NCI-H1092 treated with DMSO at 0.1 percent for 48 hours (cell line): ENCODE data around the gene PLEKHN1.
"Not testable (repeated sequence)": the region's sequence is repeated elsewhere in the genome, so short reads cannot be mapped to it uniquely, and the experiment has no call there.

Experiments
- DNase-seq: peaks from one replicate; lab custom pipeline; 2025; lab: John Stamatoyannopoulos, UW

PLEKHN1 gene

DNA sequence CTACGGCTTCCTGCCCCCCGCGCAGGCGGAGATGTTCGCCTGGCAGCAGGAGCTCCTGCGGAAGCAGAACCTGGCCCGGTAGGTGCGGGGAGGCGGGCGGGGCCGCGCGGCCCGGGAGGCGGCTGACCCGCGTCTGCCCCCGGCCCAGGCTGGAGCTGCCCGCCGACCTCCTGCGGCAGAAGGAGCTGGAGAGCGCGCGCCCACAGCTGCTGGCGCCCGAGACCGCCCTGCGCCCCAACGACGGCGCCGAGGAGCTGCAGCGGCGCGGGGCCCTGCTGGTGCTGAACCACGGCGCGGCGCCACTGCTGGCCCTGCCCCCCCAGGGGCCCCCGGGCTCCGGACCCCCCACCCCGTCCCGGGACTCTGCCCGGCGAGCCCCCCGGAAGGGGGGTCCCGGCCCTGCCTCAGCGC is 23.9 kb upstream of the PLEKHN1 start:
- no peak for DNase-seq

DNA sequence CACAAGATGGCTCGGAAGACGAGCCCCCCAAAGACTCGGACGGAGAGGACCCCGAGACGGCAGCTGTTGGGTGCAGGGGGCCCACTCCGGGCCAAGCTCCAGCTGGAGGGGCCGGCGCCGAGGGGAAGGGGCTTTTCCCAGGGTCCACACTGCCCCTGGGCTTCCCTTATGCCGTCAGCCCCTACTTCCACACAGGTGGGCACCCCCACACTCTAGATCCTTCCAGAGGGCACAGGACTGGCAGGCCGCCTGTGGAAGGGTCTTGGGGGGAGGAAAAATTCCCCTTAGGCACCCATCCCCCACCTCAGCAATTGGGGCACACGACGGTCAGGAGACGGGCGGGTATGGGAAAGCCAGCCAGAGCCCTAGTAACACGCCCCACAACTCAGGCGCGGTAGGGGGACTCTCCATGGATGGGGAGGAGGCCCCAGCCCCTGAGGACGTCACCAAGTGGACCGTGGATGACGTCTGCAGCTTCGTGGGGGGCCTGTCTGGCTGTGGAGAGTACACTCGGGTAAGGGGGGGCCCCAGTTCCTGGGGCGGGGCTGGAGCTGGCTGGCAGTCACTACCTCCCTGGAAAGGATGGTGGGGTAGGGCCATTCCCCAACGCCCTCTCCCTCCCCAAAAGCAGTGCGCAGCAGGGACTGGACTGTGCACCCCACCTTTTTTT is 23.3 kb upstream of the PLEKHN1 start:
- no peak for DNase-seq

DNA sequence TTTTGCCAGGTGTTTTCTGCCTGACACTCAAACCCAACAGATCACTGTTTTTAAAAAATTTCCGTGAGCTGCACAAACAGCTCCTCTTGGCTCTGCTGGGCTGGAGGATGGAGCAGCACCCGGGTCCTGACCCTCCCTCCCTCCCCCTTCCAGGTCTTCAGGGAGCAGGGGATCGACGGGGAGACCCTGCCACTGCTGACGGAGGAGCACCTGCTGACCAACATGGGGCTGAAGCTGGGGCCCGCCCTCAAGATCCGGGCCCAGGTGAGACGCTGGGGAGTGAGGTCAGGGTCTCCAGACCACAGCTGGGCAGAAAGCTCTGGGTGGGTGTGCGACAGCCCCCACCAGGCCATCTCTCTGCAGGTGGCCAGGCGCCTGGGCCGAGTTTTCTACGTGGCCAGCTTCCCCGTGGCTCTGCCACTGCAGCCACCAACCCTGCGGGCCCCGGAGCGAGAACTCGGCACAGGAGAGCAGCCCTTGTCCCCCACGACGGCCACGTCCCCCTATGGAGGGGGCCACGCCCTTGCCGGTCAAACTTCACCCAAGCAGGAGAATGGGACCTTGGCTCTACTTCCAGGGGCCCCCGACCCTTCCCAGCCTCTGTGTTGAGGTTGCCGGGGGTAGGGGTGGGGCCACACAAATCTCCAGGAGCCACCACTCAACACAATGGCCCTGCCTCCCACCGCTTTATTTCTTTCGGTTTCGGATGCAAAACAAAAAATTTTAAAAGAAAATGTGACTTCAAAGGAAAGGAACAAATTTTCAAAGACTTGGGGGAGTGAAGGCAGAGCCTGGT is 22.5 kb upstream of the PLEKHN1 start:
- no peak for DNase-seq

DNA sequence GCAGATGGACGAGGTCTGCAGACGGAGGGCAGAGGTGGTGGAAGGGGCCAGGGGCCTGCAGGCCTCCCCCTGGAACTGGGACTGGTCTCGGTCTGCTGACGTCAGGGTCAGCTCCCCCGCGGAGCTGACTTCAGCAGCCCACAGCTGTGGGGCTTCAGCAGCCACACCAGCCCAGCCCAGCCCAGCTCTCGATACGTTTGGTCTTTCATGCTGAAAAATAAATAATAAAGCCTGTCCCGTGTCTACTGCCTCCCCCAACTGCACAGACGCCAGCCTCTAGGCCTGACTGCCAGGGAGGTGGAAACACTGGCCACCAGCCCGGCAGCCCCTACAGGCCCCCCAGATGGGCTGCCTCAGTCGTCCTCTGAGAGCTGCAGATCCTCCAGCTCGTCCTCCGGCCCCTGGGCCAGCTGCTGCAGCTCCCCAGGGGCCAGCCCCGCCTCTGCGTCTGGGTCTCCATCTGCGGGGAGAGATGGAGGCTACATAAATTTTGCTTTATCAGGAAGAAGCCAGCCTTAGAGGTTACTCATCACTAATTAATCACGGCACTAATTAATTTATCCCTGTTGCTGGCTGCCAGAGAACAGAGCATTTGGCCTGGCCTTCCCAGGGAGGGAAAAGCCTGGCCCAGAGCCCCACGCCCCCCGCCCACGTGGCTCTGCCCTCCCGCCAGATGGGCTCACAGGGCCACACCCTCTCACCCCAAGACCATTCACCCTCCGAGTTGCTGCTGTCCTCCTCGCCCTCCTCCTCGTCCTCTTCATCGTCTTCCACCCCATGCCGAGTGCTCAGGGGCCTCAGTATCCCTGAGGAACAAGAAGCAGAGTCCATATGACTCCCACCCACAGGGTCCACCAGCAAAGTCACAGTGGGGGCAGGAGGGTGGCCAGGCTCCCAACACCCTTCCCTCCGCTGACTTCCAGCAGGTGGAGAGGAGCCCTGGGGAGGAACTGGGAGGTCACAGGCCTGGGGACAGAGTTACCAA is 21.6 kb upstream of the PLEKHN1 start:
- DNase-seq = no peak

DNA sequence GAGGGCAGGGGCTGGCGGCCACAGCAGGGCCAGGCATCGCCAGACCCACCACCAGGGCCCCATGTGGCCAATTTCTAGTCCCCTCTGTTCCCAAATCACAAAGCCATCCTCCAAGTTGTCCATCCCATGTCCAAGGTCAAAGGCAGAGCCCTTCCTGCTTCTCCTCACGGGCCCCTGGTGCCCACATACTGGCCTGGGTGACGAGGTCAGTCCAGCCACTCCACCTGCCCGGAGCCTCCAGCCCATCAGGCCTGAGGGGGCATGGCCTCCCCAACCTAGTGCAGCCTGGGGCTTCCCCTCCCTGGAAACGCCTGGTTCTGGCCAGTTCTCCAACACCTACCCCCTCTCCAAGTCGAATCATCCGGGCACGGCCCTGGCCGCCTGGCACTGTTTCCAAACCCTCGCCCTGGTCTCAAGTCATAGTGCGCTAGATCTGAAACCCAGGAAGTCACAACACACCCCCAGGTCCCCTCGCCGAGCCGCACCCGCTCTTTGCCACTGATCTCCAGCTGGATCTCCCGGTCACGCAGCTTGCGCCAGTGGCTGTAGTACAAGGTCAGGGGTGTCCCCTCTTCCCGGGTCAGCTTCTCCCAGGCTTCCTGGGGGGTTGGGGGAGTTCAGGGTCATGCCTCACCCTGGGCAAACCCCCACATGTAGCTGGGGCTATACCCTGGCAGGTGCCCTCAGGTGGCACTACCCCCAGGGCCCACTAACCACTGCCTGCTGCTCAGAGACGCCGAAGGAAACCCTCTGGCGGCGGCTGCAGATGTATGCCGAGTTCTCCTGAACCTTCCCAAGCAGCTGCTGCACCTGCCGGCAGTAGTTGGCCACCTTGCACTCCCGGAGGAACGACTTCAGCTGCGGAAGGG is 20.4 kb upstream of the PLEKHN1 start:
- DNase-seq = no peak

DNA sequence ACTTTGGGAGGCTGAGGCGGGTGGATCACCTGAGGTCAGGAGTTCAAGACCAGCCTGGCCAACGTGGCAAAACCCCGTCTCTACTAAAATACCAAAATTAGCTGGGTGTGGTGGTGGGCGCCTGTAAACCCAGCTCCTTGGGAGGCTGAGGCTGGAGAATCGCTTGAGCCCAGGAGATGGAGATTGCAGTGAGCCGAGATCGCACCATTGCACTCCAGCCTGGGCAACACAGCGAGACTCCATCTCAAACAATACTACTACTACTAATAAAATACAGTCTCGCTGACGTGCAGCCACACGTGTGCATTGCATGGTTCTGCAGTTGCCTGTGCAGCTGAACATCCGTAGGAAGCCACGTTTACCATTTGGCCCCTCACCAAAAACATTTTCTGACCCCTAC is 19.5 kb upstream of the PLEKHN1 start:
- not testable (repeated sequence) for DNase-seq

DNA sequence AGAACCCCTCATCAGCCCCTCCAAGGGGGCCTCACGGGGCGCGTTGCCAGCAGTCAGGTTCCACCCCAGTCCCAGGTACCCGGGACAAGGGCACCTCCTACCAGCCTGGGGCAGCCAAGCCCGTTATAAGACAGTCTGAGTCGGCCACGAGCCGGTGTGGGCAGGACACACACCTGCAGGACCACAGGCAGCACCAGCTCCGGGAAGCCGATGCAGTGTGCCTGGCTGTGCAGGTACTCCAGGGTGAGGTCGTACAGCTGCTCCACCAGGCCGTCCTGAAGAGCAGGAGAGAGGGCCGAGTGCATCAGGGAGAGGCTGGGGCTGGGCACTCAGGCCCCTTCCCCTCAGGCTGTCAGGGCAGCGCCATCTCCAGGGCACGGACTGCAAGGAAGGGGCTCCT is 18.3 kb upstream of the PLEKHN1 start:
- DNase-seq = no peak

DNA sequence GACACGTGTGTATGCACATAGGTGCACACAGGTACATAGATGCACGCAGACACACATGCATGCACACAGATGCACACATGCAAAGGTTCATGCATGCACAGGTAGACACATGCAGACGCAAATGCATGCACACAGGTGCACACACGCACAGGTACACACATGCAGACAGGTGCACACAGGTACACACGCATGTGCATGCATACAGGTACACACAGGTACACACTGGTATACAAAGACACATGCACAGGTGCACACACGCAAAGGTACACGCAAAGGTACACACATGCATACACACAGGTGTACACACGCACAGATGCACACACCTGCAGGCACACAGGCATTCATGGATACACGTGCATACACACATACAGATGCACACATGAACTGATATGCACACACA is 16.0 kb upstream of the PLEKHN1 start:
- DNase-seq = no peak

DNA sequence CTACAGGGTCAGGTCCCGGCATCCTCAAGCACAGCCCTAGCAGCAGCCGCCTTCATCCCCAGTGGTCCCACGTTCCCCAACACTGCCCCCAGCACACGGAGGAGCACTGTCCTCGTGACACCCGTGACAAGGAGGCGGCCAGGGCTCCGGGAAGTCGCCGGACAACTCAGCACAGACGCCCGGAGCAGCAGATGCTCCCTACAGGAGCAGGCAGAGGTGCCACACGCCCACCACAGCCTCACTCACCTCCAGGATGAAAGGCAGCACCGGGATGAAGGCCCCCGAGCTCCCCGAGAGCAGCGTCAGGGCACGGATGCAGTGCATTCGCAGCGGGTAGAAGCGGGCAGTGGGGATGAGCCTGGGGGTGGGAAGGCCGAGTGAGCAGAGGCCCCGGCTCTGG is 15.4 kb upstream of the PLEKHN1 start:
- no peak for DNase-seq

DNA sequence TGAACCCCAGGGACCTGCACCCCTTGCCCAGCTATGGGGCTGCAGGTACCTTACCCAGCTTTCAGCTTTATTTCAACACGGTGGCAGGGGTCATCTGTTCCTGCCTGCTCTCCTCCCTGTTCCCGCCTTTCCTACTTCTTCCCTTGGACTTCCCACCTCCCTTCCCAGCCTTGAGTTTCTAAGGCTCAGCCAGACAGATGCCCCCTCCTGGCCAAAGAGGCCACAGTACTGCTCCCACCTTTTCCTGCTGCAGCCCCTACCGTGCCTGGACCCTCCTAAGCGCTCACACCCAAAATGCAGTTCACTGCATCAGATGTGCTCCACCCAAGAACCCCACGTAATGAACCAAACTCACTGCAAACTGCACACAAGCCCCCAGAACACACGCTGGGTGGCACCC is 14.9 kb upstream of the PLEKHN1 start:
- no peak for DNase-seq

DNA sequence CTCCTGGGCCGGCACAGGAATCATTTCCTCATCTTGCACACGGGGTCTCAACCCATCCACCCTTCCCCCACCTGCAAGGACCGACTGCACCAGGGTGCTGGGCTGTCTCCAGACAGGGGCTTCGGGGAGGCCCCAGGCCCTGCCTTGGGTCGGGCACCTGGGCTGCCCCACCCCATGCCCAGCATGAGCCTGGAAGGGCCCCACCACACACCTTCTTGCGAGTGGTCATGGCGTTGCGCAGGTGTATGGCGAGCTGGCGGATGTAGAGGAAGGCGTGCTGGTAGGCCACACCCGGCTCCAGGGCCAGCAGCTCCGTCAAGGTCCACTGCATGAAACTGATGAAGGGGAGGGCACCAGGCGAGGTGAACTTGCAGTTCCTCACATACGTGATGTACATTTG is 14.1 kb upstream of the PLEKHN1 start:
- DNase-seq = no peak

DNA sequence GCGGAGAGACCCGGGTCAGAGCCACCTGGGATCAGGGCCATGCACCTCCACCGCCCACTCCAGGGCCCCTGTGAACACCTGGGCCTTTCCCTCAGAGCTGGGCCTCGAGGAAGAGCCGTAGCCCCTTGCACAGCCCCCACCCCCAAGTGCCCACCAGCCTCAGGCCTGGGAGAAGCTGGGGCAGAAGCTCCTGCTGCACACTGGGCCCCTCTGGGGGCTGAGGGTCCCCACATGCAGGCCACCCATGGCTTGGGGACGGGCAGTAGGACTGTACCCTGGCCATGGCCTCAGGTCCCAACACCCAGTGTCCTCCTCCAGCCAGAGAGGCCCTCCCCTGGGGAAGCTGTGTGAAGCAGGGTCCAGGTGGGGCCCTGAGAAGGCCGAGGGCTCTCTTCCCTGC is 13.7 kb upstream of the PLEKHN1 start:
- DNase-seq = no peak

DNA sequence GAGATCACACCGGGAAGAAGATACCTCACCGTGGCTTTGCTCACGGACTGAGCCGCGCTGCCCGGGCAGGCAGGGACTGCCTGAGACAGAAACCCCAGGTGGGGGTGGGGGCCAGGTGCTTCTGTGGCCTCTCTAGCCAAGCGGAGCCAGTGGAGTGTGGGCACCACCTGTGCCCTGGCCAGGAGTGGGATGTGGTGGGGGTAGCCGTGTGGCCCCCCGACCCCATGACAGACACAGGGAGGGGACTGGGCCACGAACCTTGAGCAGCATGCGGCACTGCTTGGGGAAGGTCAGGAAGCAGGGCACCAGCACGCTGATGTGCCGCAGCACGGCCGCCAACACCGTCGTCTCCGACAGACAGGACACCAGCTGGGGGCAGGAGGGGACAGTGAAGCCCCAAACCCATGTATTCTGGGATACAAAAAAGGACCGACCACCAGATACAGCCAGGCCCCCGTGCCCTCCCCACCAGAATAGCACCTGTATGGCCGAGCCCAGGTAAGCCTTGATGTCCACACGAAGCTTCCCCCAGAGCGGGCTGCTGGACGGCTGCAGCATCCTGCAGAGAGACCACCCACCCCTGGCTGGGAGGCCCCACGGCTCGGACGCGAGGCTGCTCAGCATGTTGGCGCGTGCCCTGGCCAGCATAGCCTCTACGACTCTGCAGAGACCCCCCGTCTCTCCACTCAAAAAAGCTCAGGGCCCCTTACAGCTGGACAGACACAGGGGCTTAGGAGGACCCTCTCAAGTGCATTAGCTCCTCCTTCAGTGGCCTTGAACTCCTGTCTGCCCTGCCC is 12.6 kb upstream of the PLEKHN1 start:
- DNase-seq = no peak

DNA sequence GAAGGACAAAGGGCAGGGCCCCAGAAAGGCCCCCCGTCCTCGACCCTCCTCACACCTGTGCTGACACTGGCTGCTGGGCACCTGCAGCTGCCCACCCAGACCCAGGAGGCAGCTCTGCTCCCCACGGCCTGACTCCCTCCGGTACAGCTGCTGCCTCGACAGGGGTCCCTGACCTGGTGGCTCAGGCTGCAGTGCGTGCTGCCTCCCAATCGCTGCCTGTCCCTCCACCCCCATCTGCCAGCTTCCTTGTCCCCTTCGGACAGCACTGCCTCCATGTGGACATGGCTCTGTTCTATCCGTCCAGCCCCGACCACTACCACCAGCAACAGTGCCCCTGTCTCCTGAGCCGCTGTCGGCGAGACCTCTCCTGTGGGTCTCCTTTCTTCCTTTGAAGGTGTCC is 11.4 kb upstream of the PLEKHN1 start:
- no peak for DNase-seq

DNA sequence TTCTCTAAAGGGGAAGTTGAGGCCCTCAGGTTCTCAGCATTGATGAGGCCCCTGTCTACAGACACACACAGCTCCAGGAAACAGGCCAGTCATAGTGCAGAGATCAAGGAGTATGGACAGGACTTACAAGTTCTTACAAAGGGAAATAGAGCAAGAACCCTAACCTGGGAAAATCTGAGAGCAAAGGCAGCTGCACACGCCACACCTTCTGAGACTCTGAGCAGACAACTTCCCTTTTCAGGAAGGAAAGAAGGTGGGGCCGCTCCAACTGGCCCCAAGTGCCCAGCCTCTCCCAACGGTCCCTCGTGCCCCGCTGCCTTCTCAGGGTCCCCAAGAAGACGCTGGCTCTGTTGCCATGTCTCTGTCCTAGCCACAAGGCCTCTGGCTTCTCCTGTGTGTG is 10.8 kb upstream of the PLEKHN1 start:
- DNase-seq = no peak

DNA sequence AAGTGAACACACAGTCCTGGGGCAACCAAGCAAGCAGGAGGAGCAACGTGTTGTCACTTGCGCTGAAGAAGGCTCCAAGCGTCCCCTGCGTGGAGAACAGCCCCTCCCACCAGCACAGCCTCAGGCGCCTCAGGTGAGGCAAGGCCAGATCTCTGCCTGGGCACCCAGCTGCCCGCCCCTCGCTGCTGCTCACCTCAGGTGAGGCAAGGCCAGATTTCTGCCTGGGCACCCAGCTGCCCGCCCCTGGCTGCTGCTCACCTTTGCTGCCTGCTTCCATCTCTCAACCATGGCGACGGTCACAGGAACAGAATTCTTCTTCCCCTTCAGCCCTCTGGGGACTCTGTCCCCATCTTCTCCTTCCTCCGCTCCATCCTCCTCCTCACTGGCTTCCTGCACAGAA is 9.6 kb upstream of the PLEKHN1 start:
- no peak for DNase-seq

DNA sequence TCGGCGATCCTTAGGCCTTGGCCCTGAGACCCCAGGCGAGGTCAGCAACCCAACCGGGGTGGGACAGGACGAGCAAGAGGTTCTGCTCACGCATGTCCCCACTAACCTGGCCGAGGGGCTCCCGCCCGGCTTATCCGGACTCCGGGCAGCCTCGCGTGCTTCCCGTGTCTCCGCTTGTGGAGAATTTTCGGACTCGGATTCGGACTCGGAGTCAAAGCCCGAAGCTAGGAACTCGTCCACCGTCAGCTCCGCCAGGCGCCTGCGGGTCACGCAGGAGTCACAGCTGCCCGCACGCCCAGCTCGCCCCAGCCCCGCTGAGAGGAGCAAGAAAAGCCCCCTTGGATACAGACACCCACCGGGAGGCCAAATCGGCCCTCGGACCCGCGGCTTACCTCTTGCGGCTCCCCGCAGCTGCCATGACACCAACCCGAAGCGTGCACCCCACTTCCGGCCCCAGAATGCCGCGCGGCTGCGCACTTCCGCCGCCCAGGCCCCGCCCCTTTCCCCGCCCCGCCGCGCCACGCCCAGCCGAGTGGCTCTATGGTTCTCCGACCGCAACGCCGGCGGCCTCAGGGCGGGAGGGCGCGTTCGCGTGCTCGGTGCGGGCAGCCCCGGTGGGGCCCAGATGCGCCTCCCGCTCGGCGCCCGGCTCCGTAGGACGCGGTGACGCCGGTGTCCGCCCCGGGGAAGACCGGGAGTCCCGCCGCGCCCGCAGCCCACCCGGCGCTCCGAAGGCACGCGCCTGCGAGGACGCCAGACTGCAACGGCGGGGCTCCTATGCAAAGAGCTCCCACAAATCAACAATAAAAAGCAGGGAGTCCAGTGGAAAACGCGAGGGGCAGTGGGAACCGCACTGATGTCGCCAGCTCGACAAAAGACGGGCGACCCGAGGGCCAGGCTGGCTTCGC is 7.2 kb upstream of the PLEKHN1 start, which contains the start of gene NOC2L:
TSS of gene NOC2L (minus strand) at position 434 of the 908 bp plus-strand sequence. CDS start at position 418, 16 bp downstream.
- DNase-seq = peak; percentile 63

DNA sequence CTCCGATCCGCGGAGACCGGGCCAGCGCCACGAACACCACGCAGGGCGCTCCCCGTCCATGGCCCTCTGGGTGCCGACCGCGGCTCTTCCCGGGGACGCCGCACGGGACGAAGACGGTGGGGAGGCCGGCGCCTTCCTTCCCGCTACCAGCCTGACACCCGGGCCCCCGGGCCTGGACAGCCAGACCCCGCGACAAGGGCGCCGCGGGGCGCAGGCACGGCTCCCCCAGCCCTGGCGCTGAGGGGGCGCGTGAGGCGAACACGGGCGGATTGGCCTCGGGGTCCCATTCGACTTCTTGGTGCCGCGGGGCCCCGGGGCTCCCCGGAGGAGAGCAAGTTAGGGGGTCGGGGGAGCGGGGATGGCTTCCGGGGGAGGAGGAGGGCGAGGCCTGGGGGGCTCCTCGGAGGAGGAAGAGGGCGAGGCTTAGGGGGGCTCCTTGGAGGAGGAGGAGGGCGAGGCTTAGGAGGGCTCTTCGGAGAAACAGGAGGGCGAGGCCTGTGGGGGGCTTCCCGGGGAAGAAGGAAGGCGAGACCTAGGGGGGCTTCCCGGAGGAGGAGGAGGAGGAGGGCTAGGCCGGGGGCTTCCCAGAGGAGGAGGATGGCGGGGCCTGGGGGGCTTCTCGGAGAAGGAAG is 6.4 kb upstream of the PLEKHN1 start:
- DNase-seq = no peak
